Trophoblast cell (in vitro differentiated cells and primary cell): ENCODE measurements around the gene GHRHR.

Source experiments
- DNase-seq, 2 donors: peaks; one replicate each; pipeline ENCODE4 v3.0.0-alpha.2; 2016
- H2AFZ ChIP-seq: 2 replicates; pipeline ENCODE4 v1.6.1; 2013; ENCODE audit warnings: low read length, moderate library complexity, mild to moderate bottlenecking; ENCODE audit not compliant: insufficient read depth, poor library complexity
- H2AK5ac ChIP-seq: 2 replicates; pipeline ENCODE4 v1.6.1; 2013; ENCODE audit warnings: mild to moderate bottlenecking, low read length
- H2BK120ac ChIP-seq: 2 replicates; pipeline ENCODE4 v1.6.1; 2013; ENCODE audit warnings: low read length, mild to moderate bottlenecking, moderate library complexity; ENCODE audit not compliant: insufficient read depth, poor library complexity
- H2BK12ac ChIP-seq: 2 replicates; pipeline ENCODE4 v1.6.1; 2013; ENCODE audit warnings: mild to moderate bottlenecking, low read length, moderate library complexity
- H2BK5ac ChIP-seq: 2 replicates; pipeline ENCODE4 v1.6.1; 2013; ENCODE audit warnings: low read length, low read depth, moderate library complexity, mild to moderate bottlenecking; ENCODE audit not compliant: poor library complexity
- H3K14ac ChIP-seq: 2 replicates; pipeline ENCODE4 v1.6.1; 2013; ENCODE audit warnings: mild to moderate bottlenecking, low read length
- H3K18ac ChIP-seq: 2 replicates; pipeline ENCODE4 v1.6.1; 2013; ENCODE audit warnings: mild to moderate bottlenecking, low read length
- H3K23ac ChIP-seq: 2 replicates; pipeline ENCODE4 v1.6.1; 2013; ENCODE audit warnings: low read length
- H3K27ac ChIP-seq: 2 replicates; pipeline ENCODE4 v1.5.1; 2013; ENCODE audit warnings: low read depth, mild to moderate bottlenecking, inconsistent platforms, low read length, moderate library complexity
- H3K27me3 ChIP-seq: 2 replicates; pipeline ENCODE4 v1.6.1; 2013; ENCODE audit warnings: inconsistent platforms, mild to moderate bottlenecking, low read length, moderate library complexity; ENCODE audit not compliant: insufficient read depth
- H3K36me3 ChIP-seq, 2 experiments: 1 replicate in 1 of 2; 2 replicates in 1 of 2; pipeline ENCODE4 v1.6.1; 2013; ENCODE audit warnings: low read length in 2 of 2, mild to moderate bottlenecking in 2 of 2, moderate library complexity in 1 of 2; ENCODE audit not compliant: insufficient read depth in 2 of 2, control insufficient read depth in 1 of 2
- H3K4ac ChIP-seq: 2 replicates; pipeline ENCODE4 v1.6.1; 2013; ENCODE audit warnings: low read depth, mild to moderate bottlenecking, low read length, moderate library complexity
- H3K4me1 ChIP-seq, 2 experiments: 1 replicate in 1 of 2; 2 replicates in 1 of 2; pipeline ENCODE4 v1.6.1; 2013; ENCODE audit warnings: low read length in 2 of 2, mild to moderate bottlenecking in 2 of 2, moderate library complexity in 1 of 2; ENCODE audit not compliant: insufficient read depth in 2 of 2, control insufficient read depth in 1 of 2
- H3K4me2 ChIP-seq: 2 replicates; pipeline ENCODE4 v1.6.1; 2013; ENCODE audit warnings: inconsistent platforms, mild to moderate bottlenecking, low read length, moderate library complexity
- H3K4me3 ChIP-seq: 2 replicates; pipeline ENCODE4 v1.5.1; 2013; ENCODE audit warnings: mild to moderate bottlenecking, low read depth, low read length, inconsistent platforms
- H3K79me1 ChIP-seq: one replicate; pipeline ENCODE4 v1.6.1; 2013; ENCODE audit warnings: low read length
- H3K79me2 ChIP-seq: 2 replicates; pipeline ENCODE4 v1.6.1; 2013; ENCODE audit warnings: low read length, mild to moderate bottlenecking; ENCODE audit not compliant: control insufficient read depth, insufficient read depth, poor library complexity
- H3K9ac ChIP-seq: 2 replicates; pipeline ENCODE4 v1.6.1; 2013; ENCODE audit warnings: mild to moderate bottlenecking, low read length
- H3K9me3 ChIP-seq: 2 replicates; pipeline ENCODE4 v1.6.1; 2013; ENCODE audit warnings: low read depth, mild to moderate bottlenecking, control low read depth, inconsistent platforms, low read length; ENCODE audit not compliant: insufficient read depth
- H4K12ac ChIP-seq: 2 replicates; pipeline ENCODE4 v1.6.1; 2013; ENCODE audit warnings: low read depth, mild to moderate bottlenecking, low read length, moderate library complexity
- H4K8ac ChIP-seq: 2 replicates; pipeline ENCODE4 v1.6.1; 2013; ENCODE audit warnings: low read depth, mild to moderate bottlenecking, low read length, moderate library complexity
- H4K91ac ChIP-seq: one replicate; pipeline ENCODE4 v1.6.1; 2013; ENCODE audit warnings: low read depth, mild to moderate bottlenecking, low read length, moderate library complexity
- WGBS: extraction: QIAGEN DNeasy Blood & Tissue Kit; methylation state at CpG from one replicate; pipeline ENCODE4 v1.1.7; 2013; ENCODE audit warnings: missing lambda C conversion rate; ENCODE audit not compliant: insufficient read length, insufficient coverage; ENCODE audit errors: extremely low coverage; 5-methylcytosine and 5-hydroxymethylcytosine counted together

The GHRHR gene

GRCh38 chr7:31000779-31001178, 37.0 kb downstream of the GHRHR start:
- WGBS: no CpG with 5 or more reads among the region's 5 CpGs
- H2BK5ac ChIP-seq: no peak overlapping the region
- H3K79me1 ChIP-seq: no peaks in the 10 kb centered on the region
- H3K4me2 ChIP-seq: no peak overlapping the region
- no peak overlapping the region for H3K14ac ChIP-seq
- no peak overlapping the region for H2AK5ac ChIP-seq
- H3K18ac ChIP-seq: no peak overlapping the region
- no peak overlapping the region for H3K9ac ChIP-seq
- DNase-seq: no peak
- no peak overlapping the region for H3K4me3 ChIP-seq
- no peak overlapping the region for H2BK12ac ChIP-seq
- H2BK120ac ChIP-seq: no peak overlapping the region
- H4K12ac ChIP-seq: no peak overlapping the region
- H4K8ac ChIP-seq: no peak overlapping the region
- H3K4ac ChIP-seq: no peak overlapping the region
- peaks cover 6 to 19% of the 10 kb centered on the region in 2 experiments for H3K4me1 ChIP-seq
- no peak overlapping the region for H3K27ac ChIP-seq
- H3K36me3 ChIP-seq: no peaks in the 10 kb centered on the region
- H3K9me3 ChIP-seq: peaks cover 4% of the 10 kb centered on the region
- no peak overlapping the region for H4K91ac ChIP-seq
- no peaks in the 10 kb centered on the region for H3K27me3 ChIP-seq
- H3K79me2 ChIP-seq: no peaks in the 10 kb centered on the region
- H2AFZ ChIP-seq: no peak overlapping the region
- H3K23ac ChIP-seq: no peak overlapping the region

- Histone ChIP-seq H3K14ac (no peak overlapping the region), H4K8ac (no peak overlapping the region), H2AK5ac (no peak overlapping the region), H3K79me2 (no peaks in the 10 kb centered on the region), H3K4ac (no peak overlapping the region), H3K9ac (no peak overlapping the region), H3K4me1 (peaks cover 3 to 11% of the 10 kb centered on the region in 2 experiments), H3K27me3 (no peaks in the 10 kb centered on the region), H4K12ac (no peak overlapping the region), H3K27ac (no peak overlapping the region), H2BK12ac (no peak overlapping the region), H3K23ac (no peak overlapping the region), H3K18ac (no peak overlapping the region), H3K9me3 (peaks cover 4% of the 10 kb centered on the region), H4K91ac (no peak overlapping the region), H3K36me3 (no peaks in the 10 kb centered on the region), H2AFZ (no peak overlapping the region), H3K79me1 (no peaks in the 10 kb centered on the region), H2BK5ac (no peak overlapping the region), H2BK120ac (no peak overlapping the region), H3K4me3 (no peak overlapping the region), H3K4me2 (no peak overlapping the region)
- no peak for DNase-seq
- no CpG with 5 or more reads among the region's 6 CpGs for WGBS
Observed at GRCh38 chr7:31002256-31002655, 38.5 kb downstream of the GHRHR start.

GRCh38 chr7:31003097-31003496, 39.3 kb downstream of the GHRHR start:
- Histone ChIP-seq H3K4ac (no peak overlapping the region), H3K9me3 (peaks cover 3% of the 10 kb centered on the region), H3K4me3 (no peak overlapping the region), H2AK5ac (no peak overlapping the region), H3K14ac (no peak overlapping the region), H3K27me3 (no peaks in the 10 kb centered on the region), H4K91ac (no peak overlapping the region), H2AFZ (no peak overlapping the region), H3K4me2 (no peak overlapping the region), H3K79me1 (no peaks in the 10 kb centered on the region), H3K18ac (no peak overlapping the region), H2BK5ac (no peak overlapping the region), H3K79me2 (no peaks in the 10 kb centered on the region), H3K23ac (no peak overlapping the region), H3K9ac (no peak overlapping the region), H4K8ac (no peak overlapping the region), H4K12ac (no peak overlapping the region), H3K36me3 (no peaks in the 10 kb centered on the region), H3K27ac (no peak overlapping the region), H3K4me1 (peaks cover 3 to 6% of the 10 kb centered on the region in 2 experiments), H2BK12ac (no peak overlapping the region), H2BK120ac (no peak overlapping the region)
- no CpG with 5 or more reads among the region's 2 CpGs for WGBS
- DNase-seq: no peak

GRCh38 chr7:31003721-31004120, 40.0 kb downstream of the GHRHR start:
- WGBS: no CpG with 5 or more reads among the region's 6 CpGs
- H3K9me3 ChIP-seq: no peaks in the 10 kb centered on the region
- H3K4me3 ChIP-seq: no peak overlapping the region
- H3K79me1 ChIP-seq: no peaks in the 10 kb centered on the region
- H2BK12ac ChIP-seq: no peak overlapping the region
- no peak overlapping the region for H4K91ac ChIP-seq
- no peak overlapping the region for H2AFZ ChIP-seq
- H3K27ac ChIP-seq: no peak overlapping the region
- H4K8ac ChIP-seq: no peak overlapping the region
- no peak overlapping the region for H4K12ac ChIP-seq
- DNase-seq: no peak
- no peak overlapping the region for H3K23ac ChIP-seq
- H2BK120ac ChIP-seq: no peak overlapping the region
- no peaks in the 10 kb centered on the region for H3K36me3 ChIP-seq
- H3K4me2 ChIP-seq: no peak overlapping the region
- no peak overlapping the region for H3K9ac ChIP-seq
- H2BK5ac ChIP-seq: no peak overlapping the region
- H3K4ac ChIP-seq: no peak overlapping the region
- H3K79me2 ChIP-seq: no peaks in the 10 kb centered on the region
- H3K18ac ChIP-seq: no peak overlapping the region
- no peak overlapping the region for H3K14ac ChIP-seq
- H3K4me1 ChIP-seq: peaks cover 3 to 5% of the 10 kb centered on the region in 2 experiments
- H2AK5ac ChIP-seq: no peak overlapping the region
- no peaks in the 10 kb centered on the region for H3K27me3 ChIP-seq
